Bronchial epithelial cell (primary cell): Measurements from ENCODE around the gene TEX9. TPM values are rescaled to one million over a fixed set of nuclear protein-coding genes. Genes with fewer than 3 reads are reported as not detected.

Source experiments
- DNase-seq: peaks from one replicate; pipeline ENCODE4 v3.0.0-alpha.2; 2010; ENCODE audit warnings: low read depth
- FAIRE-seq: peaks from 2 replicates; lab custom pipeline; 2011; peaks lifted over from hg19 to GRCh38; lab: Jason Lieb, UNC
- H3K27me3 ChIP-seq: 2 replicates; pipeline ENCODE4 v1.5.1; 2011; ENCODE audit warnings: low read length; ENCODE audit not compliant: control insufficient read depth, insufficient read depth
- H3K36me3 ChIP-seq: 2 replicates; pipeline ENCODE4 v1.5.1; 2011; ENCODE audit warnings: low read length; ENCODE audit not compliant: control insufficient read depth, insufficient read depth
- H3K4me3 ChIP-seq: 2 replicates; pipeline ENCODE4 v1.5.1; 2011; ENCODE audit warnings: mild to moderate bottlenecking, low read depth, low read length, control low read depth
- CTCF ChIP-seq: IDR thresholded peaks from 2 replicates; pipeline ENCODE4 v1.5.1; 2011; ENCODE audit warnings: mild to moderate bottlenecking, moderate library complexity, low read length, control low read depth, inconsistent platforms; ENCODE audit not compliant: insufficient read depth, severe bottlenecking
- total RNA-seq: library from RNA; depleted of rRNA; stranded (reverse); fragments of >200 nt; gene quantifications from 2 replicates; pipeline ENCODE4 v1.2.1, GENCODE V29; 2014

Gene TEX9
- total RNA-seq, 1 donor from 2014 or later = 2.6 TPM

GRCh38 chr15:56325186-56325585 is 40.0 kb upstream of the TEX9 start:
- DNase-seq (peak; percentile 55), FAIRE-seq (no peak)
- no peak for TF ChIP-seq CTCF
- no peak overlapping the region for H3K4me3 ChIP-seq
- H3K36me3 ChIP-seq = no peaks in the 10 kb centered on the region
- no peaks in the 10 kb centered on the region for H3K27me3 ChIP-seq

GRCh38 chr15:56327721-56328502 is 37.3 kb upstream of the TEX9 start:
- no peak for TF ChIP-seq CTCF
- peak; percentile 41 for DNase-seq
- Histone ChIP-seq H3K27me3 (no peaks in the 10 kb centered on the region), H3K4me3 (no peak overlapping the region), H3K36me3 (no peaks in the 10 kb centered on the region)
- FAIRE-seq = peak; percentile 55

GRCh38 chr15:56337084-56337725 is 28.0 kb upstream of the TEX9 start:
- Histone ChIP-seq H3K4me3 (no peak overlapping the region), H3K36me3 (no peaks in the 10 kb centered on the region), H3K27me3 (no peaks in the 10 kb centered on the region)
- DNase-seq (no peak), FAIRE-seq (no peak)
- TF ChIP-seq CTCF = no peak

GRCh38 chr15:56339594-56339993 is 25.6 kb upstream of the TEX9 start:
- FAIRE-seq = no peak
- Histone ChIP-seq H3K4me3 (no peak overlapping the region), H3K36me3 (no peaks in the 10 kb centered on the region), H3K27me3 (no peaks in the 10 kb centered on the region)
- peak; percentile 48 for DNase-seq
- no peak for TF ChIP-seq CTCF

- DNase-seq (peak; percentile 62), FAIRE-seq (no peak)
- no peak for TF ChIP-seq CTCF
- H3K27me3 ChIP-seq = no peaks in the 10 kb centered on the region
- H3K4me3 ChIP-seq = no peak overlapping the region
- no peaks in the 10 kb centered on the region for H3K36me3 ChIP-seq
These were observed 24.0 kb upstream of the TEX9 start for GRCh38 chr15:56341201-56341600.
